Measurements from ENCODE around the gene MYO5B. TPM values are rescaled to one million over a fixed set of nuclear protein-coding genes. Genes with fewer than 3 reads are reported as not detected.

MYO5B gene
- total and polyA plus RNA-seq, 2 of the 4 experiments (the other 2 are of a cell fraction) = 0.24 to 0.54 TPM

DNA sequence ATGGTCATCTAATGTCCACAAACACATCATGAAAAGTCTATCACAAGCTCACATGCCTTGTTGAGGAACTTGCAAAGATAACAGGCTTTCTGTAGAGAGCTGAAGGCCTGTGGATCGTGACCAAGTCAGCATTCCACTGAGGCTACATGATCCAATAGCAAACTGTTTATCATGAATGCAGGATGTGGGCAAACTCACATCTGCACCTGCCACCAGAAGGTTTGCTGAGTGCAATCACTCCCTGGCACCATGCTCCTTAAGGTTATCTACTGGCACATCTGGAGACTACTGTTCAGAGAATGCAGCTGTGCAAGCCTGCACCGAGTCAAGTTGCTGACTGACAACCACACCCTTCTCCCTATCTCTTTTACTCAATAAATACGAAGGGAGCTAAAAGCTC, 314.3 kb downstream of the MYO5B start:
- no TSS peak for BruUV-seq (replicated peaks)
- H2AK9ac ChIP-seq (replicated peaks; ENCODE audit: low read depth, low read length, poor library complexity) = no peak overlapping the region
- H3K9me3 ChIP-seq (ENCODE audit: control insufficient read depth, insufficient read depth, low read length) = no peaks in the 10 kb centered on the region
- ATAC-seq (ENCODE audit: low read depth) (no peak), DNase-seq (no peak)
- no peaks in the 10 kb centered on the region for H3K9me1 ChIP-seq (ENCODE audit: insufficient read depth, low read length)
- H3K27ac ChIP-seq (ENCODE audit: insufficient read depth, low read length) = no peak overlapping the region
- intact Hi-C loops (cut with micrococcal nuclease) (no loop called here), in situ Hi-C loops (cut with MboI; ENCODE audit: low sequenced_read_pairs) (no loop called here), dilution Hi-C loops (cut with HindIII; ENCODE audit: low sequenced_read_pairs, unreplicated experiment) (no loop called here)
- H3K14ac ChIP-seq (replicated peaks; ENCODE audit: low read depth, low read length) = no peak overlapping the region
- no peak overlapping the region for H2AFZ ChIP-seq (replicated peaks; ENCODE audit: low read length, poor library complexity)
- H2BK120ac ChIP-seq (ENCODE audit: low read depth, low read length) = no peak overlapping the region
- H3K4me3 ChIP-seq (ENCODE audit: insufficient read depth, low read depth, low read length) = no peak overlapping the region
- 40% methylated on average over 1 of the region's 3 CpGs; no CpG with 5 or more reads in 1 of the 2 experiments for WGBS, 2 experiments (ENCODE audit: extremely low coverage in 2 of 2, insufficient read length in 1 of 2)
- H4K91ac ChIP-seq (ENCODE audit: insufficient read depth, low read depth, low read length) = no peak overlapping the region
- peaks cover 6% of the 10 kb centered on the region; the same call in 1 of the 2 replicates for H3K27me3 ChIP-seq (ENCODE audit: control insufficient read depth, insufficient read depth, low read length)
- H3K56ac ChIP-seq (ENCODE audit: extremely low read depth, insufficient read depth, low read length) = no peak overlapping the region
- H3K79me1 ChIP-seq (ENCODE audit: low read depth in 1 of 2, low read length in 2 of 2) = no peaks in the 10 kb centered on the region
- POLR2A ChIA-PET (ENCODE audit: unreplicated experiment) = interaction anchor here (0.5 kb wide), 1 partner anchor 816 kb away, joined by 4 read pairs; no protein-coding TSS in a partner anchor
- TF ChIP-seq SMC3 (IDR thresholded peaks at IDR 0.05; ENCODE audit: low read depth, low read length) (no peak), FOS (IDR thresholded peaks at IDR 0.05; ENCODE audit: low read depth, low read length) (no peak), MAFK (IDR thresholded peaks at IDR 0.05; ENCODE audit: low read depth, low read length) (no peak), RAD21 (IDR thresholded peaks at IDR 0.05; ENCODE audit: low read length) (no peak), NFE2L2 (IDR thresholded peaks at IDR 0.05; ENCODE audit: low read depth, low read length) (no peak), CEBPB (IDR thresholded peaks at IDR 0.05; ENCODE audit: low read depth, low read length) (no peak), POLR2A (IDR thresholded peaks at IDR 0.05; ENCODE audit: low read depth, low read length) (no peak), MXI1 (IDR thresholded peaks at IDR 0.05; ENCODE audit: borderline replicate concordance, low read depth, low read length) (no peak), CHD1 (IDR thresholded peaks at IDR 0.05; ENCODE audit: low read depth, low read length) (no peak), BHLHE40 (IDR thresholded peaks at IDR 0.05; ENCODE audit: low read depth, low read length) (no peak), MAZ (IDR thresholded peaks at IDR 0.05; ENCODE audit: borderline replicate concordance, low read depth, low read length) (no peak), RFX5 (IDR thresholded peaks at IDR 0.05; ENCODE audit: low read depth, low read length) (no peak), RCOR1 (IDR thresholded peaks at IDR 0.05; ENCODE audit: insufficient replicate concordance, low read length) (no peak)
- TF ChIP-seq, protein P1, sequence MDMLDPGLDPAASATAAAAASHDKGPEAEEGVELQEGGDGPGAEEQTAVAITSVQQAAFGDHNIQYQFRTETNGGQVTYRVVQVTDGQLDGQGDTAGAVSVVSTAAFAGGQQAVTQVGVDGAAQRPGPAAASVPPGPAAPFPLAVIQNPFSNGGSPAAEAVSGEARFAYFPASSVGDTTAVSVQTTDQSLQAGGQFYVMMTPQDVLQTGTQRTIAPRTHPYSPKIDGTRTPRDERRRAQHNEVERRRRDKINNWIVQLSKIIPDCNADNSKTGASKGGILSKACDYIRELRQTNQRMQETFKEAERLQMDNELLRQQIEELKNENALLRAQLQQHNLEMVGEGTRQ (IDR thresholded peaks at IDR 0.05; ENCODE audit: low read depth, low read length) = no peak
- TF ChIP-seq, protein P2, sequence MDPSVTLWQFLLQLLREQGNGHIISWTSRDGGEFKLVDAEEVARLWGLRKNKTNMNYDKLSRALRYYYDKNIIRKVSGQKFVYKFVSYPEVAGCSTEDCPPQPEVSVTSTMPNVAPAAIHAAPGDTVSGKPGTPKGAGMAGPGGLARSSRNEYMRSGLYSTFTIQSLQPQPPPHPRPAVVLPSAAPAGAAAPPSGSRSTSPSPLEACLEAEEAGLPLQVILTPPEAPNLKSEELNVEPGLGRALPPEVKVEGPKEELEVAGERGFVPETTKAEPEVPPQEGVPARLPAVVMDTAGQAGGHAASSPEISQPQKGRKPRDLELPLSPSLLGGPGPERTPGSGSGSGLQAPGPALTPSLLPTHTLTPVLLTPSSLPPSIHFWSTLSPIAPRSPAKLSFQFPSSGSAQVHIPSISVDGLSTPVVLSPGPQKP (IDR thresholded peaks at IDR 0.05; ENCODE audit: borderline replicate concordance, low read depth, low read length) = no peak
- TF ChIP-seq, protein P3, sequence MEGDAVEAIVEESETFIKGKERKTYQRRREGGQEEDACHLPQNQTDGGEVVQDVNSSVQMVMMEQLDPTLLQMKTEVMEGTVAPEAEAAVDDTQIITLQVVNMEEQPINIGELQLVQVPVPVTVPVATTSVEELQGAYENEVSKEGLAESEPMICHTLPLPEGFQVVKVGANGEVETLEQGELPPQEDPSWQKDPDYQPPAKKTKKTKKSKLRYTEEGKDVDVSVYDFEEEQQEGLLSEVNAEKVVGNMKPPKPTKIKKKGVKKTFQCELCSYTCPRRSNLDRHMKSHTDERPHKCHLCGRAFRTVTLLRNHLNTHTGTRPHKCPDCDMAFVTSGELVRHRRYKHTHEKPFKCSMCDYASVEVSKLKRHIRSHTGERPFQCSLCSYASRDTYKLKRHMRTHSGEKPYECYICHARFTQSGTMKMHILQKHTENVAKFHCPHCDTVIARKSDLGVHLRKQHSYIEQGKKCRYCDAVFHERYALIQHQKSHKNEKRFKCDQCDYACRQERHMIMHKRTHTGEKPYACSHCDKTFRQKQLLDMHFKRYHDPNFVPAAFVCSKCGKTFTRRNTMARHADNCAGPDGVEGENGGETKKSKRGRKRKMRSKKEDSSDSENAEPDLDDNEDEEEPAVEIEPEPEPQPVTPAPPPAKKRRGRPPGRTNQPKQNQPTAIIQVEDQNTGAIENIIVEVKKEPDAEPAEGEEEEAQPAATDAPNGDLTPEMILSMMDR (conservative IDR thresholded peaks at IDR 0.05; ENCODE audit: low read depth, low read length) = no peak
- no peak overlapping the region for H3K18ac ChIP-seq (ENCODE audit: low read depth, low read length)
- no peak overlapping the region for H3K23ac ChIP-seq (ENCODE audit: low read depth, low read length)
- H3K4me2 ChIP-seq (ENCODE audit: low read depth, low read length) = no peak overlapping the region
- H2BK5ac ChIP-seq (ENCODE audit: low read depth, low read length, poor library complexity, severe bottlenecking) = no peak overlapping the region
- H3K9ac ChIP-seq (ENCODE audit: low read depth, low read length) = no peak overlapping the region
- CTCF ChIA-PET = no interaction called here
- no peaks in the 10 kb centered on the region for H3K4me1 ChIP-seq (ENCODE audit: control insufficient read depth, insufficient read depth, low read length)
- no peaks in the 10 kb centered on the region for H3K36me3 ChIP-seq (ENCODE audit: control insufficient read depth, insufficient read depth, low read length)
- no peak overlapping the region for H2BK20ac ChIP-seq (ENCODE audit: low read depth, low read length)
- no peak overlapping the region for H2BK15ac ChIP-seq (ENCODE audit: low read depth, low read length)
- H4K5ac ChIP-seq (ENCODE audit: low read depth, low read length) = no peak overlapping the region
- no peak overlapping the region for H4K8ac ChIP-seq (ENCODE audit: low read depth in 2 of 2, low read length in 2 of 2)
- no peak overlapping the region for H2AK5ac ChIP-seq (ENCODE audit: low read depth, low read length)
- no peak overlapping the region for H3K4ac ChIP-seq (ENCODE audit: low read depth, low read length)
- no peaks in the 10 kb centered on the region; the same call in 1 of the 2 replicates for H4K20me1 ChIP-seq (ENCODE audit: insufficient read depth, low read length)

Measured in IMR-90 (cell line).